Esophagus squamous epithelium (tissue), 4 donors: ENCODE results near the gene SEMA6A.

Experiments used
- CTCF ChIP-seq, 6 experiments: fragments of 450-650 bp in 4 of 6; fragments of 200-600 bp in 2 of 6; sonication (generic) in 2 of 6; IDR thresholded peaks; one replicate each; pipeline ENCODE4 v1.5.1; 2016 to 2019; ENCODE audit warnings: antibody characterized with exemption in 6 of 6, mild to moderate bottlenecking in 4 of 6, moderate library complexity in 4 of 6
- POLR2A ChIP-seq, 4 donors: fragments of 450-650 bp; IDR thresholded peaks; one replicate each; pipeline ENCODE4 v1.6.1; 2017; ENCODE audit warnings: antibody characterized with exemption in 4 of 4, mild to moderate bottlenecking in 4 of 4, moderate library complexity in 3 of 4

GRCh38 chr5:116567106-116567505 is 7.5 kb downstream of the SEMA6A start:
- TF ChIP-seq POLR2A (IDR thresholded peaks at IDR 0.05), result no peak
- TF ChIP-seq CTCF (IDR thresholded peaks at IDR 0.05), result no peak
